PC-3 (cell line): ENCODE results near the gene GAS2L1. TPM values are rescaled to one million over a fixed set of nuclear protein-coding genes. Genes with fewer than 3 reads are reported as not detected.

Experiments
- ATAC-seq: fragments of 200-7000 bp; cut with Tn5 transposase; 2 replicates; pipeline ENCODE4 v1.9.1; 2020; ENCODE audit warnings: mild to moderate bottlenecking, moderate library complexity
- BruUV-seq: library from RNA; stranded (reverse); fragments of 400-500 nt; replicated peaks from 2 replicates; lab custom pipeline; 2021; lab: Mats Ljungman, UMichigan
- CTCF ChIA-PET: fragments of 300-600 bp; sonication (Branson Sonifier 250); formaldehyde crosslinking; loops from one replicate; lab custom pipeline; 2022; ENCODE audit warnings: antibody characterized with exemption; lab: Charles Lee
- POLR2A ChIA-PET: fragments of 300-600 bp; sonication (Branson Sonifier 250); formaldehyde crosslinking; loops from one replicate; lab custom pipeline; 2022; ENCODE audit warnings: antibody characterized with exemption; ENCODE audit not compliant: unreplicated experiment; lab: Charles Lee
- DNase-seq: peaks from one replicate; pipeline ENCODE4 v3.0.0-alpha.2; 2015
- H2AFZ ChIP-seq: fragments of 300-600 bp; sonication (generic); 2 replicates; pipeline ENCODE4 v1.6.0; 2016; ENCODE audit warnings: antibody characterized with exemption, low read length
- H3F3A ChIP-seq: fragments of 300-600 bp; sonication (generic); one replicate; pipeline ENCODE4 v1.6.0; 2017; ENCODE audit warnings: antibody characterized with exemption, low read length, control low read depth, mild to moderate bottlenecking; ENCODE audit not compliant: unreplicated experiment
- H3K27ac ChIP-seq: fragments of 300-600 bp; sonication (generic); 2 replicates; pipeline ENCODE4 v1.5.1; 2016; ENCODE audit warnings: mild to moderate bottlenecking, low read length
- H3K27me3 ChIP-seq: fragments of 300-600 bp; sonication (generic); 2 replicates; pipeline ENCODE4 v1.6.1; 2016; ENCODE audit warnings: low read length, mixed read lengths
- H3K36me3 ChIP-seq: fragments of 300-600 bp; sonication (generic); 2 replicates; pipeline ENCODE4 v1.6.1; 2016; ENCODE audit warnings: low read depth, mixed run types, low read length, mixed read lengths
- H3K4me1 ChIP-seq: fragments of 300-600 bp; sonication (generic); 2 replicates; pipeline ENCODE4 v1.5.1; 2016; ENCODE audit warnings: low read length; ENCODE audit not compliant: insufficient read depth
- H3K4me2 ChIP-seq: fragments of 300-600 bp; sonication (generic); 2 replicates; pipeline ENCODE4 v1.6.0; 2016; ENCODE audit warnings: low read length
- H3K4me3 ChIP-seq: fragments of 300-600 bp; sonication (generic); 2 replicates; pipeline ENCODE4 v1.5.1; 2016; ENCODE audit warnings: mild to moderate bottlenecking, low read length, mixed read lengths
- H3K79me2 ChIP-seq: fragments of 300-600 bp; sonication (generic); 2 replicates; pipeline ENCODE4 v1.6.1; 2017; ENCODE audit warnings: low read length, mixed read lengths
- H3K9ac ChIP-seq: fragments of 300-600 bp; sonication (generic); 2 replicates; pipeline ENCODE4 v1.6.0; 2016; ENCODE audit warnings: mild to moderate bottlenecking, low read length
- H3K9me2 ChIP-seq: fragments of 300-600 bp; sonication (generic); replicated peaks from 2 replicates; pipeline ENCODE4 v1.6.1; 2016; ENCODE audit warnings: mixed run types, low read length, mixed read lengths
- H3K9me3 ChIP-seq: fragments of 300-600 bp; sonication (generic); 2 replicates; pipeline ENCODE4 v1.6.1; 2016; ENCODE audit warnings: low read length, mixed read lengths
- H4K20me1 ChIP-seq: fragments of 300-600 bp; sonication (generic); 2 replicates; pipeline ENCODE4 v1.6.1; 2016; ENCODE audit warnings: low read length, mixed read lengths
- CTCF ChIP-seq: fragments of 300-600 bp; sonication (generic); conservative IDR thresholded peaks from 2 replicates; pipeline ENCODE4 v1.5.1; 2017; ENCODE audit warnings: antibody characterized with exemption, low read depth, mild to moderate bottlenecking, low read length
- EZH2 ChIP-seq: fragments of 300-600 bp; sonication (generic); IDR thresholded peaks from one replicate; pipeline ENCODE4 v1.6.1; 2017; ENCODE audit warnings: antibody characterized with exemption, mild to moderate bottlenecking, low read length; ENCODE audit not compliant: unreplicated experiment
- EZH2phosphoT487 ChIP-seq: fragments of 300-600 bp; sonication (generic); IDR thresholded peaks from 2 replicates; pipeline ENCODE4 v1.6.1; 2018; ENCODE audit warnings: mild to moderate bottlenecking, antibody characterized with exemption, low read length, borderline replicate concordance
- intact Hi-C: fragments of 100-400 bp; cut with micrococcal nuclease; formaldehyde crosslinking; loops from 2 replicates; pipeline ENCODE4 v1.9.0; 2023
- total RNA-seq: library from RNA; depleted of rRNA; stranded (reverse); fragments of >200 nt; gene quantifications from 2 replicates; pipeline ENCODE4 v1.2.3, GENCODE V29; 2014

GAS2L1 gene
- total RNA-seq, 1 experiment from 2014 or later: 58.4 TPM

- Histone ChIP-seq H3K9me3 (no peaks in the 10 kb centered on the region), H3K79me2 (no peaks in the 10 kb centered on the region), H2AFZ (no peak overlapping the region), H4K20me1 (no peaks in the 10 kb centered on the region), H3K9me2 (no peaks in the 10 kb centered on the region), H3K4me3 (no peak overlapping the region), H3K36me3 (no peaks in the 10 kb centered on the region), H3K4me1 (no peaks in the 10 kb centered on the region), H3K27ac (no peak overlapping the region), H3F3A (no peaks in the 10 kb centered on the region), H3K9ac (no peak overlapping the region), H3K27me3 (no peaks in the 10 kb centered on the region), H3K4me2 (no peak overlapping the region)
- BruUV-seq: no TSS peak
- CTCF ChIA-PET: no interaction called here
- no peak for TF ChIP-seq CTCF
- TF ChIP-seq EZH2phosphoT487: no peak
- no peak for TF ChIP-seq EZH2
- POLR2A ChIA-PET: no interaction called here
- ATAC-seq (no peak), DNase-seq (no peak)
- intact Hi-C loops: no loop called here
Observed at GRCh38 chr22:29325785-29326315, 19.4 kb downstream of the GAS2L1 start.

- Histone ChIP-seq H3K9me2 (no peaks in the 10 kb centered on the region), H3K79me2 (no peaks in the 10 kb centered on the region), H3K4me3 (no peak overlapping the region), H2AFZ (no peak overlapping the region), H3K27me3 (no peaks in the 10 kb centered on the region), H3K36me3 (no peaks in the 10 kb centered on the region), H4K20me1 (no peaks in the 10 kb centered on the region), H3K9ac (no peak overlapping the region), H3K4me2 (no peak overlapping the region), H3F3A (no peaks in the 10 kb centered on the region), H3K27ac (no peak overlapping the region), H3K4me1 (no peaks in the 10 kb centered on the region), H3K9me3 (no peaks in the 10 kb centered on the region)
- intact Hi-C loops: no loop called here
- ATAC-seq (no peak), DNase-seq (no peak)
- BruUV-seq: no TSS peak
- POLR2A ChIA-PET: no interaction called here
- TF ChIP-seq EZH2 (no peak), CTCF (no peak), EZH2phosphoT487 (no peak)
- CTCF ChIA-PET: no interaction called here
Observed at GRCh38 chr22:29326481-29326880, 20.0 kb downstream of the GAS2L1 start.

GRCh38 chr22:29327089-29327764 lies 20.8 kb downstream of the GAS2L1 start:
- Histone ChIP-seq H3K9ac (no peak overlapping the region), H3K27ac (no peak overlapping the region), H3K4me2 (no peak overlapping the region), H3K27me3 (no peaks in the 10 kb centered on the region), H3K9me3 (no peaks in the 10 kb centered on the region), H3K9me2 (no peaks in the 10 kb centered on the region), H3K4me1 (no peaks in the 10 kb centered on the region), H3K36me3 (0 out of 2 replicates have a peak, but pooled peaks cover 1% of the 10 kb centered on the region), H3F3A (no peaks in the 10 kb centered on the region), H4K20me1 (no peaks in the 10 kb centered on the region), H3K4me3 (no peak overlapping the region), H3K79me2 (no peaks in the 10 kb centered on the region), H2AFZ (no peak overlapping the region)
- intact Hi-C loops: no loop called here
- DNase-seq: no peak
- TF ChIP-seq CTCF (no peak), EZH2 (no peak), EZH2phosphoT487 (no peak)
- ATAC-seq: no peak
- ChIA-PET POLR2A (no interaction called here), CTCF (no interaction called here)
- BruUV-seq: no TSS peak
